A549 (cell line): ENCODE data around the gene MYBPC1. TPM values are rescaled to one million over a fixed set of nuclear protein-coding genes. Genes with fewer than 3 reads are reported as not detected.

Source experiments
- ATAC-seq, 2 experiments: fragments of 200-7000 bp in 1 of 2; fragments of >200 bp in 1 of 2; cut with Nextera tagmentation in 1 of 2; cut with Tn5 transposase in 1 of 2; 3 replicates each; pipeline versions ENCODE4 v1.8.0 to v1.9.1; 2018 to 2020; ENCODE audit warnings: mild to moderate bottlenecking in 1 of 2, moderate library complexity in 1 of 2
- CTCF ChIA-PET: fragments of 300-600 bp; sonication (Branson Sonifier 250); formaldehyde crosslinking; extraction: SDS; loops from one replicate; lab custom pipeline; 2021; ENCODE audit warnings: antibody characterized with exemption, inconsistent platforms; lab: Yijun Ruan, JAX
- POLR2A ChIA-PET: fragments of 350-600 bp; formaldehyde crosslinking; extraction: SDS; loops from one replicate; lab custom pipeline; 2021; ENCODE audit warnings: antibody characterized with exemption, inconsistent platforms; lab: Yijun Ruan, JAX
- DNase-seq, 2 experiments: peaks; one replicate each; pipeline versions ENCODE4 v3.0.0 to v3.0.0-alpha.2; 2011 to 2016; ENCODE audit warnings: low read depth in 1 of 2, low spot score in 1 of 2
- FAIRE-seq: peaks from 2 replicates; lab custom pipeline; 2011; peaks lifted over from hg19 to GRCh38; lab: Jason Lieb, UNC
- H3K27ac ChIP-seq, 2 experiments: fragments of >200 bp; sonication (Bioruptor Twin); formaldehyde crosslinking; 3 replicates each; pipeline ENCODE4 v1.5.1; 2016 to 2017
- H3K4me1 ChIP-seq: fragments of >200 bp; sonication (Bioruptor Twin); formaldehyde crosslinking; 3 replicates; pipeline ENCODE4 v1.6.1; 2016
- H3K4me2 ChIP-seq: fragments of >200 bp; sonication (Bioruptor Twin); formaldehyde crosslinking; 3 replicates; pipeline ENCODE4 v1.6.1; 2016
- H3K4me3 ChIP-seq: fragments of >200 bp; sonication (Bioruptor Twin); formaldehyde crosslinking; 3 replicates; pipeline ENCODE4 v1.5.1; 2016
- H3K9me3 ChIP-seq: fragments of >200 bp; sonication (Bioruptor Twin); formaldehyde crosslinking; 3 replicates; pipeline ENCODE4 v1.6.1; 2016
- CBX8 ChIP-seq: fragments of 200-600 bp; sonication (generic); IDR thresholded peaks from 2 replicates; pipeline ENCODE4 v1.6.1; 2016
- CHD4 ChIP-seq: fragments of 200-600 bp; sonication (generic); IDR thresholded peaks from 2 replicates; pipeline ENCODE4 v1.6.1; 2016; ENCODE audit warnings: antibody characterized with exemption, mild to moderate bottlenecking, borderline replicate concordance
- CTCF ChIP-seq: fragments of >200 bp; sonication (Bioruptor Twin); formaldehyde crosslinking; IDR thresholded peaks from 3 replicates; pipeline ENCODE4 v1.5.1; 2016
- EP300 ChIP-seq, 2 experiments: fragments of >200 bp; sonication (Bioruptor Twin); formaldehyde crosslinking; IDR thresholded peaks; 2 replicates in 1 of 2; 3 replicates in 1 of 2; pipeline ENCODE4 v1.6.1; 2016 to 2017
- FOXS1 ChIP-seq: fragments of 250-450 bp; sonication (Bioruptor Pico); IDR thresholded peaks from 2 replicates; pipeline ENCODE4 v1.5.0; 2020; ENCODE audit warnings: mild to moderate bottlenecking, moderate library complexity
- HDAC2 ChIP-seq: fragments of 200-600 bp; sonication (generic); IDR thresholded peaks from 2 replicates; pipeline ENCODE4 v1.6.1; 2016
- HEYL ChIP-seq: fragments of 250-450 bp; sonication (Bioruptor Pico); IDR thresholded peaks from 2 replicates; pipeline ENCODE4 v1.8.0; 2021; ENCODE audit warnings: mild to moderate bottlenecking, moderate library complexity
- HOXA7 ChIP-seq: fragments of 250-450 bp; sonication (Bioruptor Pico); IDR thresholded peaks from 2 replicates; pipeline ENCODE4 v1.5.0; 2020; ENCODE audit warnings: mild to moderate bottlenecking, moderate library complexity
- JUN ChIP-seq, 2 experiments: fragments of >200 bp; sonication (Bioruptor Twin); formaldehyde crosslinking; IDR thresholded peaks; 2 replicates in 1 of 2; 3 replicates in 1 of 2; pipeline ENCODE4 v1.6.1; 2016 to 2017
- KDM5A ChIP-seq: fragments of 200-600 bp; sonication (generic); IDR thresholded peaks from 2 replicates; pipeline ENCODE4 v1.6.1; 2016; ENCODE audit warnings: antibody characterized with exemption, mild to moderate bottlenecking
- MYC ChIP-seq: IDR thresholded peaks from 2 replicates; pipeline ENCODE4 v1.6.1; 2012; ENCODE audit warnings: mild to moderate bottlenecking, inconsistent platforms, low read length, improper control_type of control experiment, borderline replicate concordance
- POLR2A ChIP-seq: IDR thresholded peaks from 2 replicates; pipeline ENCODE4 v1.6.1; 2012; ENCODE audit warnings: mild to moderate bottlenecking, low read length
- RAD21 ChIP-seq, 2 experiments: fragments of >200 bp in 1 of 2; sonication (Bioruptor Twin) in 1 of 2; formaldehyde crosslinking in 1 of 2; IDR thresholded peaks in 1 of 2; conservative IDR thresholded peaks in 1 of 2; 2 replicates in 1 of 2; 3 replicates in 1 of 2; pipeline ENCODE4 v1.6.1; 2012 to 2018; ENCODE audit warnings: inconsistent platforms in 1 of 2
- RARB ChIP-seq: fragments of 250-450 bp; sonication (Bioruptor Pico); IDR thresholded peaks from 2 replicates; pipeline ENCODE4 v1.8.0; 2021; ENCODE audit warnings: mild to moderate bottlenecking, moderate library complexity
- RFX5 ChIP-seq: fragments of 450-650 bp; IDR thresholded peaks from 2 replicates; pipeline ENCODE4 v1.7.1; 2014; ENCODE audit warnings: antibody characterized with exemption, mild to moderate bottlenecking, moderate library complexity
- ZC3H11A ChIP-seq: fragments of 450-650 bp; IDR thresholded peaks from 2 replicates; pipeline ENCODE4 v1.6.1; 2014; ENCODE audit warnings: antibody characterized with exemption, mild to moderate bottlenecking
- WGBS: methylation state at CpG from one replicate; pipeline ENCODE4 v1.1.6; 2017; ENCODE audit errors: missing lambda C conversion rate; 5-methylcytosine and 5-hydroxymethylcytosine counted together
- polyA plus RNA-seq, 4 experiments: library from polyadenylated mRNA; depleted of rRNA in 3 of 4; stranded (reverse); fragments of >200 nt; fragmentation: RNase III in 1 of 4; extraction: RNeasy Plus Mini Kit Qiagen cat#74134 plus additional on column Dnase treatment in 1 of 4; gene quantifications; 2 replicates in 3 of 4; 3 replicates in 1 of 4; pipeline ENCODE4 v1.2.3, GENCODE V29; 2011 to 2017

Gene MYBPC1
- polyA plus RNA-seq, 2 of the 4 experiments (the other 2 are of a cell fraction): not detected

DNA sequence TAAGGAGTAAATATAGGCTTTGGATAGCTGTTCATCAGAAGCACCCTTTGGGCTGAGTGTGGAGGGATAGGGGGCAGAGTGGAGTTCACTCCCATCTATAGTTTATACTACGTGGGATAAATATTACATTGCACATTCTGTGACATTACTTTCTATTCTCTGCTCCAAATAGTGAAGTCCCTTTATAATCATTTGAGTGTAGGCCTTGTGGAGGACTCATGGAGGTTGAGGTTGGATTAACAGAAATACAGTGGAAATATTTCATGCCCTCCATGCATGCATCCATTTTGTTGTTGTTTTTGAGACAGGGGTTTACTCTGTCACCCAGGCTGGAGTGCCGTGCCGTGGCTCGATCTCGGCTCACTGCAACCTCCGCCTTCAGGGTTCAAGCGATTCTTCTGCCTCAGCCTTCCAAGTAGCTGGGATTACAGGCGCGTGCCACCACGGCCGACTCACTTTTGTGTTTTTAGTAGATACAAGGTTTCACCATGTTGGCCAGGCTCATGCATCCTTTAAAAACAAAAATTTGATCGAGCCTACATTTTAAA lies 104.1 kb downstream of the MYBPC1 start:
- peak; percentile 42 to 70; a peak in 4 of 6 replicates for ATAC-seq
- CTCF ChIA-PET: interaction anchor here (0.8 to 1.5 kb wide), 4 partner anchors 9 to 70 kb away, joined by 3 to 4 read pairs (median 3); no protein-coding TSS in a partner anchor
- H3K9me3 ChIP-seq: no peaks in the 10 kb centered on the region
- peak overlapping the region; percentile 84 for H3K4me2 ChIP-seq
- TF ChIP-seq CTCF (peak; percentile 41; the same call in 2 of the 3 replicates), RFX5 (no peak)
- peak in 1 of 2 experiments; percentile 54 for DNase-seq
- POLR2A ChIA-PET: no interaction called here
- peaks cover 20% of the 10 kb centered on the region for H3K4me1 ChIP-seq
- 74% methylated on average over 12 of the region's 12 CpGs for WGBS
- H3K27ac ChIP-seq: peak overlapping the region; percentile 77 to 97; a peak in 4 of 6 replicates
- H3K4me3 ChIP-seq: peak overlapping the region; percentile 87
- FAIRE-seq: no peak

- 94% methylated on average over 2 of the region's 2 CpGs for WGBS
- H3K27ac ChIP-seq: no peak overlapping the region
- no peak for DNase-seq
- CTCF ChIA-PET: interaction anchor here (1.5 kb wide), 1 partner anchor 14 kb away, joined by 3 read pairs; no protein-coding TSS in a partner anchor
- no peaks in the 10 kb centered on the region for H3K9me3 ChIP-seq
- no peak for ATAC-seq
- no peak overlapping the region for H3K4me3 ChIP-seq
- no peak overlapping the region for H3K4me2 ChIP-seq
- POLR2A ChIA-PET: no interaction called here
- TF ChIP-seq MYC: no peak
- TF ChIP-seq POLR2A: no peak
- no peak for TF ChIP-seq HEYL (CRISPR knock-in tag)
- peaks cover 20% of the 10 kb centered on the region for H3K4me1 ChIP-seq
- FAIRE-seq: no peak
Observed at GRCh38 chr12:101700299-101700820, 105.6 kb downstream of the MYBPC1 start.

GRCh38 chr12:101703487-101703886 lies 108.7 kb downstream of the MYBPC1 start:
- no peaks in the 10 kb centered on the region for H3K9me3 ChIP-seq
- WGBS: 87% methylated on average over 3 of the region's 3 CpGs
- TF ChIP-seq ZC3H11A (no peak), CBX8 (no peak), KDM5A (no peak), RAD21 (conservative IDR thresholded peaks at IDR 0.05 in 1 of 2, IDR thresholded peaks at IDR 0.05 in 1 of 2) (no peak), EP300 (IDR thresholded peaks at IDR 0.05) (no peak), JUN (IDR thresholded peaks at IDR 0.05) (no peak), MYC (no peak)
- TF ChIP-seq, all 56 proteins: peak for 0
- no peak overlapping the region for H3K27ac ChIP-seq
- ChIA-PET CTCF (interaction anchor here (1.7 kb wide), 1 partner anchor 56 kb away, joined by 5 read pairs; no protein-coding TSS in a partner anchor), POLR2A (no interaction called here)
- H3K4me1 ChIP-seq: peaks cover 16% of the 10 kb centered on the region
- no peak overlapping the region for H3K4me3 ChIP-seq
- ATAC-seq (no peak), FAIRE-seq (no peak), DNase-seq (no peak)
- no peak overlapping the region for H3K4me2 ChIP-seq

- WGBS: 98% methylated on average over 1 of the region's 1 CpG
- H3K4me3 ChIP-seq: no peak overlapping the region
- H3K27ac ChIP-seq: no peak overlapping the region
- FAIRE-seq (no peak), ATAC-seq (no peak), DNase-seq (no peak)
- CTCF ChIA-PET: interaction anchor here (0.7 kb wide), 1 partner anchor 17 kb away, joined by 3 read pairs; no protein-coding TSS in a partner anchor
- POLR2A ChIA-PET: no interaction called here
- no peaks in the 10 kb centered on the region for H3K9me3 ChIP-seq
- no peak overlapping the region for H3K4me2 ChIP-seq
- H3K4me1 ChIP-seq: no peaks in the 10 kb centered on the region; the same call in 2 of the 3 replicates
- TF ChIP-seq HDAC2 (no peak), RARB (CRISPR knock-in tag) (no peak), FOXS1 (no peak), HOXA7 (CRISPR knock-in tag) (no peak), ZC3H11A (no peak), CHD4 (no peak)
- TF ChIP-seq, all 56 proteins: peak for 0
Observed at GRCh38 chr12:101706403-101706802, 111.6 kb downstream of the MYBPC1 start.
